Tibial nerve (tissue), 4 donors: ENCODE measurements around the gene KCNN1.

Source experiments
- CTCF ChIP-seq, 5 experiments: fragments of 200-600 bp in 3 of 5; fragments of 450-650 bp in 2 of 5; sonication (generic) in 3 of 5; IDR thresholded peaks; one replicate each; pipeline ENCODE4 v1.5.1; 2016 to 2019; ENCODE audit warnings: antibody characterized with exemption in 5 of 5, mild to moderate bottlenecking in 3 of 5, moderate library complexity in 2 of 5
- EP300 ChIP-seq, 2 donors: sonication (generic); formaldehyde crosslinking; IDR thresholded peaks; one replicate each; pipeline ENCODE4 v1.6.1; 2017; ENCODE audit warnings: antibody characterized with exemption in 2 of 2, mild to moderate bottlenecking in 1 of 2
- POLR2A ChIP-seq, 2 donors: fragments of 450-650 bp; IDR thresholded peaks; one replicate each; pipeline ENCODE4 v1.6.1; 2017; ENCODE audit warnings: antibody characterized with exemption in 2 of 2, mild to moderate bottlenecking in 2 of 2, moderate library complexity in 2 of 2

- no peak for TF ChIP-seq POLR2A (IDR thresholded peaks at IDR 0.05)
- TF ChIP-seq CTCF (IDR thresholded peaks at IDR 0.05): no peak
- TF ChIP-seq EP300 (IDR thresholded peaks at IDR 0.05): no peak
Observed at GRCh38 chr19:17936379-17936778, 30.5 kb upstream of the KCNN1 start.
